Memory B cell (primary cell): ENCODE measurements around the gene TTC28.

Experiments
- ATAC-seq: fragments of 150-1000 bp; cut with Tn5 transposase; 2 replicates; pipeline ENCODE4 v1.10.0; 2021; ENCODE audit warnings: low read depth, mild to moderate bottlenecking, moderate library complexity
- DNase-seq, 2 donors: peaks; one replicate each; pipeline ENCODE4 v3.0.0; 2022; ENCODE audit warnings: low spot score in 2 of 2
- H3K27ac Mint-ChIP-seq: one replicate; pipeline ENCODE4 v1.8.0; 2022; ENCODE audit warnings: mild to moderate bottlenecking, moderate library complexity, mixed read lengths
- H3K27me3 Mint-ChIP-seq: one replicate; pipeline ENCODE4 v1.8.0; 2022; ENCODE audit warnings: mixed read lengths
- H3K36me3 Mint-ChIP-seq: one replicate; pipeline ENCODE4 v1.8.0; 2022; ENCODE audit warnings: mild to moderate bottlenecking, mixed read lengths
- H3K4me1 Mint-ChIP-seq: one replicate; pipeline ENCODE4 v1.8.0; 2022; ENCODE audit warnings: mixed read lengths
- H3K4me3 Mint-ChIP-seq: one replicate; pipeline ENCODE4 v1.8.0; 2022; ENCODE audit warnings: mild to moderate bottlenecking, moderate library complexity, mixed read lengths
- H3K9me3 Mint-ChIP-seq: one replicate; pipeline ENCODE4 v1.8.0; 2022; ENCODE audit warnings: mixed read lengths

The TTC28 gene

DNA sequence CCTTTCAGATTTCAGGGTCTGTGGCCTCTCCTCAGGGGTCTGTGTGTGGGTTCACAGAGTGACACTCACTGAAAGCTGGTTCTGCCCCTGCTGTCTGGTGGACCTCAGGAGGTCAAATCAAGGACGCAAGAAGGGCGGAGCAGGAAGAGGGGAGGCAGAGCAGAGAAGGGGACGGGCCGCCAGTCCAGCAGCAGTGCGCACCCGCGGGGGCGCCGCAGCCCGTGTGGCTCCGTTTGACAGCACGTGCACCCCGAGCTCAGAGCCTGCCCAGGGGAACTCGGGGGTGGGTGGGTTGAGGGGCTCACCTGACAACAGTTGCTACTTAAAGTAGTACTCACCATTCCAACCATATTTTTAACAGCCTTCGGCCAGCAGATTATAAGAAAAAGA lies 689.2 kb downstream of the TTC28 start:
- no peak overlapping the region for H3K4me3 Mint-ChIP-seq

DNA sequence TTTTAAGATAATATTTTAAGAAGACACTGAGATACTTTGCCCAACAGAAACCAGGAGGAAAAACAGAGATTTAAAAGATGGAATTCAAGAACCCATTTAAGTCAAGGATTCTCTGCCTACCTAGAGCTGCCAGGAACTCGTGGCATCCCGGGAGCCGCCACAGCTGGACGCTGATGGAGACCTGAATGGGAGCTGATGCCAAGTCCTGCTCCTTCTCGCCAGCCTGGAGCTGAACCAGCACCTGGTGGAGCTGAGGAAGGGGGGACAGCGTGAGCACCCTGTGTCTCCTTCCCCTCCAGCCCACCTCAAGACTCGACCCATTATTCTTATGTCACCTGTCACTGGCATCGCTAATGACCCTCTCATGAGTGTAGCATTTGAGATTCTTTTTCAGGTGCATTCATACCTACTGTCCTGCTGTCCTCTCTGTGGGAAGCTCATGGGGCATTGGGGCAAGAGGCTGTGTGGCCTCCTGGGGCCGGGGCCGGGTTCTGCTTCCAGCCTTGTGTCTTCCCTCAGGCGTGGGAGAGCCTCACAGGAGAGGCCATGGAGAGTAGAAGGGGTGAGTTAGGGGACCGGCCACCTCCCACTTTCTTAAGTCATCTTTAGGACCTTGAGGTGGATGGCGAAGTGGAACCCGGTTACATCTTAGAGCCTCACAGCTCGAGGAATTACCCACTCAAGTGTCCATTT lies 689.7 kb downstream of the TTC28 start:
- no peak overlapping the region for H3K4me3 Mint-ChIP-seq
- H3K27ac Mint-ChIP-seq, result no peak overlapping the region
- H3K9me3 Mint-ChIP-seq, result no peaks in the 10 kb centered on the region

More for the DNA sequence above, 689.2 kb downstream of the TTC28 start:
- no peak for DNase-seq
- Mint-ChIP-seq H3K4me1 (peaks cover 6% of the 10 kb centered on the region), H3K27me3 (peaks cover 2% of the 10 kb centered on the region), H3K36me3 (peaks cover 2% of the 10 kb centered on the region), H3K27ac (no peak overlapping the region), H3K9me3 (no peaks in the 10 kb centered on the region)
- ATAC-seq, result no peak

DNA sequence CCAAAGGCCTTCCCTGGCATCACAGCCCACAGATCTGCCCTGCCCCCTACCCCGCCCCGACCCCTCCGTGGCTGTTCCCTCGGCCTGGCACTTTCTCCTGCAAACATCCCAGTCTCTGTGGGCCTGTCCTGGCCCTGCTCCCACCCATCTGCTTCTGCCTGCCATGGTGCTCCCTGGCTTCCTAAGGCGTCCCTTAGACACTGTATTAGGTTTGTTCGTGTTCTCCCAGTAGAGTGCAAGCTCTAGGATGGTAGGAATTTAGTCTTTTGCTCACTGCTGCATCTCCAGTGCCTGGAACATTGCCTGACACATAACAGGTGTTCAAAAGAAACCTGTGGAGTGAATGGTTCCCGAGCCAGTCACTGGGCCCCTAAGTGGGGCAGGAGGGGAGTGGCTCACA lies 690.9 kb downstream of the TTC28 start:
- no peak overlapping the region for H3K4me3 Mint-ChIP-seq
- no peak for ATAC-seq
- peaks cover 6% of the 10 kb centered on the region for H3K4me1 Mint-ChIP-seq
- H3K27ac Mint-ChIP-seq, result no peak overlapping the region
- peaks cover 4% of the 10 kb centered on the region for H3K36me3 Mint-ChIP-seq
- H3K9me3 Mint-ChIP-seq, result no peaks in the 10 kb centered on the region
- DNase-seq, result no peak
- H3K27me3 Mint-ChIP-seq, result peaks cover 2% of the 10 kb centered on the region

More for the DNA sequence above, 689.7 kb downstream of the TTC28 start:
- Mint-ChIP-seq H3K36me3 (peaks cover 2% of the 10 kb centered on the region), H3K27me3 (peaks cover 2% of the 10 kb centered on the region), H3K4me1 (peaks cover 6% of the 10 kb centered on the region)
- DNase-seq (no peak), ATAC-seq (no peak)

DNA sequence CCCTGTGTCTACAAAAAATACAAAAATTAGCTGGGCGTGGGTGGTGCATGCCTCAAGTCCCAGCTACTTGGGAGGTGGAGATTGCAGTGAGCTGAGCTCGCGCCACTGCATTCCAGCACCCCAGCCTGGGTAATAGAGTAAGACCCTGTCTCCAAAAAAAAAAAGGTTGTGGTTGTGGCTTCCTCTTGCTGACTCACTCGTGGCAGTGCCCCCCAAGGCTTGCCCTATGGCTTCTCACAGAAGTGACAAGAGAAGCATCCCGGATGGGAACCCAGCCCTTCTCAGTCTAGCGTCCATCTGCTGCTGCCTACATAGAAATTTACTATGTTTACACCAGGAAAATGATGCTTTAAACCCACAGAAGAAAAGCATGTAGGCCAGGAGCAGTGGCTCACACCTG lies 692.1 kb downstream of the TTC28 start:
- peaks cover 2% of the 10 kb centered on the region for H3K27me3 Mint-ChIP-seq
- H3K4me1 Mint-ChIP-seq, result peaks cover 6% of the 10 kb centered on the region
- no peak overlapping the region for H3K27ac Mint-ChIP-seq
- peaks cover 6% of the 10 kb centered on the region for H3K36me3 Mint-ChIP-seq
- ATAC-seq, result no peak
- no peak overlapping the region for H3K4me3 Mint-ChIP-seq
- H3K9me3 Mint-ChIP-seq, result no peaks in the 10 kb centered on the region
- DNase-seq, result no peak

DNA sequence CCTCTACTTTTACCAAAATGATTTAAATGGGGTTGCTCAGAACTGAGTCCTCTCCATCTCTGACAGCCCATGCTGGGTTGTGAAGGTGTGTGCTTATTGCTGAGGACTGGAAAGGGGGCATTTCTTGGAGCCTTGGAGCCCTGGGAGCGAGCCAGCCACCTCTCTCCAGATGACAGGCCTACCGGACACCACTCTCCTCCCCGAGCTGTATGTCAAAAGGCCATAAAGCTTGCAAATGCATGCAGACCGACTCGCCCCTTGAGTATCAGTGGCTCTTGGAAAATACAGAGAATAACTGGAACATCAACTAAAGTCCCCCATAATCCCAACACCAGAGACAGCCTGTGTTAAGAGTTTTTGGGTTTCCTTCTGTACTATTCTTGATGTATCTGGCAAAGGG lies 692.7 kb downstream of the TTC28 start:
- Mint-ChIP-seq H3K9me3 (no peaks in the 10 kb centered on the region), H3K4me3 (no peak overlapping the region), H3K27ac (no peak overlapping the region), H3K27me3 (peaks cover 2% of the 10 kb centered on the region), H3K36me3 (peaks cover 6% of the 10 kb centered on the region), H3K4me1 (peaks cover 6% of the 10 kb centered on the region)
- DNase-seq (no peak), ATAC-seq (no peak)

DNA sequence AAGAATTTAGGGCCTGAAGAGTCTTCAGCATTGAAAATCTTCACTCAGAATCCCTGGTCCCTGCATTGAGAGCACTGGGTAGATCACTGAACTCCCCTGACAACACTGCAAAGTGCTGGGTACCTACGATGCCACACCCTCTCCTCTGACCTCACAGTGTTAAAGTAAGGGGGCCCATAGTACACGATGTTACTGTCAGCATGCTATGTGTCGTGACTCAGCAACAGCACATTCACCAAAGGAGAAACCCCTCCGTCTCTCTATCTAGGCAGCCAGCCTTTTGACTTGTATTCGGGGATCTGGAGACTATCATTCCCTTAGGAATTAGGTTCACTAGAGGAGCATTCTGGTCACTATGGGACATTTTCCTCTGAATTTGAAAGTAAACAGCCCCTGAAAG lies 693.2 kb downstream of the TTC28 start:
- H3K9me3 Mint-ChIP-seq, result no peaks in the 10 kb centered on the region

DNA sequence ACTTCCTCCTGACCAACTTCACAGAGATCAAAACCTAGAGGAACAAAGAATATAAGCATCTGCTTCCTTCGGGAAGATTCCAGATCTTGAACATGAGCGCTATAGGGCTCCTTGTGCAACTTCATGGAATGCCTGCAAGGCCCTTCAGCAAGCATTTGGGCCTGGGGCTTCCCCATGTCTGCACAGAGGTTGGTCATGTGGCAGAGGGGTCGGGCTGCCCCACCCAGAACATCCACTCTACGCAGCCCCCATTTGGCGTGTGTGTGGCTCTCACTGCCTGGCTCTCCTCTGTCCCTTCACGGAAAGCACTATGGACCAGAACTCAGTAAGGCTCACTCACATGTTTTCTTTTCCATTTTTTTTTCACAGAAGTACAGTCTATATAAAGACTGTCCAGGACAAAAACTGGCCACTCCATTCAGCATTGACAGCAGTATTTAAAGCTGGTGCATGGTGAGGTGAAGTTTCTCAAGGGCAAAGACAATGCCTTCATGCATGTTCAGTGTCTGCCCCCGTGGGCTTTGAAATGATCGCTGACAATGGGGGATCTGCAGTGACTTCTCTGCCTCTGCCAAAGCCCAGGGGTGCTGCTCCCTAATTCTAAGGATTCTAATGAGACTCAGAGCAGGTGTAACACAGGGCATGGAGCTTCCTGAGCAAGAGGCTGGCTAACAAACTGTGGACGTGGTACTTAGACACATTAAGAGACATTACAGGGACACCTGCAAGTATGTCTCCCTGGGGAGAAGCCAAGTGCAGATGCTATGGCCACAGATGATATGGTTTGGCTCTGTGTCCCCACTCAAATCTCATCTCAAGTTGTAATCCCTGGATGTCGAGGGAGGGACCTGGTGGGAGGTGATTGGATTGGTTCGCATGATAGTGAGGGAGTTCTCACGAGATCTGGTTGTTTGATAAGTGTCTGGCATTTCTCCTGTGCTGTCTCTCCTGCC lies 694.0 kb downstream of the TTC28 start:
- Mint-ChIP-seq H3K36me3 (peaks cover 6% of the 10 kb centered on the region), H3K27me3 (peaks cover under 1% of the 10 kb centered on the region), H3K4me3 (no peak overlapping the region), H3K9me3 (no peaks in the 10 kb centered on the region), H3K27ac (no peak overlapping the region), H3K4me1 (peaks cover under 1% of the 10 kb centered on the region)
- DNase-seq (no peak), ATAC-seq (no peak)

More for the DNA sequence above, 693.2 kb downstream of the TTC28 start:
- Mint-ChIP-seq H3K4me3 (no peak overlapping the region), H3K27ac (no peak overlapping the region), H3K27me3 (peaks cover 2% of the 10 kb centered on the region), H3K36me3 (peaks cover 6% of the 10 kb centered on the region), H3K4me1 (peaks cover 2% of the 10 kb centered on the region)
- ATAC-seq (no peak), DNase-seq (no peak)

DNA sequence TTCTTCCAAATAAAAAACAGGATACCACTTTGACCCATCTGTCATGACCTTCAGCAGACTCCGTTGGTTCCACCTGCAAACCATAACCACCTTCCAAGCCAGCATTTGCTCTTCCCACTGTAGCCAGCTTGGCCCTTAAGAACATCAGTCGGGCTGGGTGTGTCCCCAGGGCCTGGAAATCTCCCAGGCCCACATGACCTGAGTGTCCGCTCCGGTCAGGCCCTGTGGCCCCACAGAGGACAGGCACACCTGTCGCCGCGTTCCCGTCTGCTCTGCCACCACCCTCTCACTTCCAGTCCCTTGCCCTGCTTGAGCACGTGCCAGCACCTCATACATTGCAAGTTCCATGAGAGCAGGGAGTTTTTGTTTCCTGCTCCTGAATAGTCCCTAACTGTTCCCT lies 694.9 kb downstream of the TTC28 start:
- H3K27ac Mint-ChIP-seq, result no peak overlapping the region

DNA sequence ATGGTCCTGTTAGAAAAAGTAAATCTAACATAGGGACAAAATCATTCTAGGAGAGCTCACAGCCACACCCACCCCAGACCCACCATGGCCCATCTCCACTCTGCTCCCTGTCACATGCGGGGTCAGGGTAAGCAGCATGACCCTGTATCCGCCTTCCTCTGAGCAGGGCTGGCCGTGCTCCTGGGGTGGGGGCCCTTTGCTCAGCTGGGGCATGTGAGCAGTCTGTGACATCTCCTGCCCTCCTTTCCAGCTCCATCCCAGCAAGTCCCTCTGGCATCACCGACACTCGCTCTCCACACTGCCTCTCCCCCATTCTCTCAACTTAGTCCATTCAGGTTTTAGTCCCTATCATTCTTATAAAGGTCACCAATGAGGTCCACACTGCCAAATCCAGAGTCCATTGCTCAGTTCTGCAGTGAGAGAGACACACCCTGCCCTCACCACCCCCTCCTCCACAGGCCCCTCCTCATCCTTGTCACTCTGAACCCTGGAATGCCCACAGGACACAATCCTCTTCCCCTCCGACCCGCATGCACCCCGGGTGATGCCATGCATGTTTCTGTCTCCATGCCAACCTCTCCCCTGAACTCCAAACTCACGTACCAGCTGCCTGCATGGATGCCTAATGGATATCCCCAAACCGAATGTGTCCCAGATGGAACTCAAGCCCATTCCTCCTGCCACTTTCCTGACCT lies 695.5 kb downstream of the TTC28 start:
- Mint-ChIP-seq H3K27me3 (no peaks in the 10 kb centered on the region), H3K27ac (no peak overlapping the region), H3K4me1 (no peaks in the 10 kb centered on the region), H3K36me3 (peaks cover 6% of the 10 kb centered on the region), H3K4me3 (no peak overlapping the region), H3K9me3 (no peaks in the 10 kb centered on the region)
- ATAC-seq, result no peak
- DNase-seq, result no peak

More for the DNA sequence above, 694.9 kb downstream of the TTC28 start:
- DNase-seq (no peak), ATAC-seq (no peak)
- Mint-ChIP-seq H3K4me3 (no peak overlapping the region), H3K36me3 (peaks cover 6% of the 10 kb centered on the region), H3K4me1 (no peaks in the 10 kb centered on the region), H3K27me3 (no peaks in the 10 kb centered on the region), H3K9me3 (no peaks in the 10 kb centered on the region)

DNA sequence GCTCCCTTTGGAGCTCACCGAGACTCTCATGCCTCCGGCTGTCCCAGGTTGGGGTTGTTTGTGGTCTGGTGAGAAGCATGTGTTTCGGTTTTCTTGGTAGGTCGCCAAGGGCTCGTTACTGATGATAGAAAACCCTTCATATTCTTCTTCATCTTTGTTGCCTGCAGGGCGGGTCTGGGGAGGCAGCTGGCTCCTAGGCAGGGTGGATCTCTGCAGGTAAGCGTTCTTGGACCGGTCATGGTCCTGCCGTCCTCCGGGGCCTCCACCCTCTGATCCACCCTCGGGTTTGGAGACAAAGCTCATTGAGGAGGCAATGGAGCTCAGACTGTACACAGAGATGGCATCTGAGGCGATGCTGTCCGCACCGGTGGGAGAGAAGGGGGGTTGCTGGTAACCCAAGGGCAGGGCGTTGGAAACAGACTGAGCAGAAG lies 696.3 kb downstream of the TTC28 start:
- no peaks in the 10 kb centered on the region for H3K9me3 Mint-ChIP-seq
- DNase-seq (no peak), ATAC-seq (no peak)
- peaks cover 6% of the 10 kb centered on the region for H3K36me3 Mint-ChIP-seq
- H3K27ac Mint-ChIP-seq, result no peak overlapping the region
- H3K4me1 Mint-ChIP-seq, result no peaks in the 10 kb centered on the region
- H3K4me3 Mint-ChIP-seq, result no peak overlapping the region
- H3K27me3 Mint-ChIP-seq, result no peaks in the 10 kb centered on the region

DNA sequence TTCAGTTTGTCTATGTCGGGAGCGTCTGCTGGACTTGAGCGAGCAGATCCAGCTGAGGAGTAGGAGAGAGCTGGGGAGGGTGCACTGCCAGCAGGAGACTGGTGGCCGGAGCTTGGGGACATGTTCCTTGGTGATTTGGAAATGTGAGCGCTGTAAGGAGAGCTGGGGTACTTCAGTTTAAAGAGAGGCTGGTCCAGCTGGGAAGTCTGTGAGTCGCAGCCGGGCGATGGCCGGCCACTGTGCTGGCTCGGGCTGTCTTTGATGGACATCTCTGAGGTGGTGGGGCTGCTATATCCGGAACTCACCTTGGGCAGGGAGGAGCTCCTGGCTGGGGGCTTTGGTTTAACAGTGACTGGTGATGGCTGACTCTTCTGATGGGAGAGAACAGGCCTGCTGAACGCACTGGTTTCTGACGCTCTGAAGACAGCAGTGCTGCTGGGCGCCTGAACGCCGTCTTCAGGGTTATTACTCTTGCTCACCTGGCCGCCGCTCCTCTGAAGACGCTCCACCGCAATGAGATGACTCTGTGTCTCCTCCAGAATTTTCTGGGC lies 696.9 kb downstream of the TTC28 start:
- no peaks in the 10 kb centered on the region for H3K27me3 Mint-ChIP-seq
- ATAC-seq (no peak), DNase-seq (no peak)
- H3K9me3 Mint-ChIP-seq, result no peaks in the 10 kb centered on the region
- no peak overlapping the region for H3K4me3 Mint-ChIP-seq
- no peaks in the 10 kb centered on the region for H3K4me1 Mint-ChIP-seq
- H3K27ac Mint-ChIP-seq, result no peak overlapping the region
- H3K36me3 Mint-ChIP-seq, result peaks cover 8% of the 10 kb centered on the region

DNA sequence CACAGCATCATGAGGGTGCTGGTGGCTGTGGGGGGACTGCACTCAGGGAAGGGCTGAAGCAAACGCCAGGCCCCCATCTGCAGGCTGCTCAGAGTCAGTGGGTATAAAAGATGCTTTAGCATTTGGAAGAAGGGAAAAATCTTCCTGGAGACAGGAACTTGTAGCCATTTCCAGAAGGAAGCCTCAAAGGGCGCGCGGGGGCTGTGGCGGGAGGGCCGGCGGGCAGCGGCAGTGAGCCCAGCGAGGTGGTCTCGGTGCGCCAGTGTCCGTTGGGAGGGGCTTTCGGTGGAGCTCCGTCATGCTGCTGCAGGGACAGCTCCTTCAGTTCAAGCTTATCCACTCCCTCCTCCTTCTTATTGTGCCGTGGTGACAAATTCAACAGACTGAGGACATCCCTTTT lies 697.5 kb downstream of the TTC28 start:
- Mint-ChIP-seq H3K27me3 (no peaks in the 10 kb centered on the region), H3K4me1 (no peaks in the 10 kb centered on the region), H3K36me3 (peaks cover 8% of the 10 kb centered on the region), H3K27ac (no peak overlapping the region), H3K4me3 (no peak overlapping the region), H3K9me3 (no peaks in the 10 kb centered on the region)
- no peak for DNase-seq
- ATAC-seq, result no peak

DNA sequence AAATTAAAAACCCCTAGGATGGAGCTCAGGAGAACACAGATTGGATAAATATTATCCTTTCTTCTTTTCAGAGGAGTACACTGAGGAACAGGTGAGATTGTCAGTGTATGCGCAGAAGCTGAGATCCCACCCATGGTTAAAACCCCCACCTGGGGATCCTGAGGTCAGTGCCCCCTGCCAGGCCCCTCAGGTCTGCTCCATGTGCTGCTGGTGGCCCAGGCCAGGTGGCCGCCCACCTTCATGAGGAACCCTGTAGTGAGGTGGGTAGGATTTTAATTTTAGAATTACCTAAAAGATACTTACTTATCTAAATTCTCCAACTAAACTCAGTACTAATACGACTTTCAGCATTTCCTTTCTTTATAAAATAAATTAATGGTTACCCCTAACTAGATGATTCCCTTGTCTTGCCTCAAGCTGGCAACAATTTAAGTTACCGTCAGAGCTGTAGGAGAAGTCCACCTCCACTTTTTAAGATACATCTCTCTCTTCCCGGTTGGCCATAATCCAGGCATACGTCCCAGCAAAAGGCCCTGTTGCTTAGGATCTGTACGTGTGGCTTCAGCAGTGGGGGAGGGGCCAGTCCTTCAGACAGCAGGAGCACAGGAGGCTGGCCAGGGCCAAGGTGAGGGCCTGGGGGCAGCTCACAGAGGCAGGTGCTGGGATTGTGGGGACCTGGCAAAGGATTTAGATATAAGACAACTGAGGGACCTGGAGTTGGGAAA lies 699.1 kb downstream of the TTC28 start:
- DNase-seq, result no peak
- no peaks in the 10 kb centered on the region for H3K9me3 Mint-ChIP-seq
- no peak overlapping the region for H3K4me3 Mint-ChIP-seq
- ATAC-seq, result no peak
- no peak overlapping the region for H3K27ac Mint-ChIP-seq
- H3K27me3 Mint-ChIP-seq, result no peaks in the 10 kb centered on the region
- H3K4me1 Mint-ChIP-seq, result no peaks in the 10 kb centered on the region
- peaks cover 8% of the 10 kb centered on the region for H3K36me3 Mint-ChIP-seq
